Esophagus muscularis mucosa (tissue), 4 donors: ENCODE data around the gene CCDC146. TPM values are rescaled to one million over a fixed set of nuclear protein-coding genes. Genes with fewer than 3 reads are reported as not detected.
"Not testable (repeated sequence)": the region's sequence is repeated elsewhere in the genome, so short reads cannot be mapped to it uniquely, and the experiment has no call there.

ENCODE experiments used
- DNase-seq: peaks from one replicate; pipeline ENCODE4 v3.0.0-alpha.2; 2017; ENCODE audit errors: extremely low spot score
- H3K27ac ChIP-seq, 4 donors: fragments of 200-600 bp; sonication (generic); replicated peaks in 1 of 4; 1 replicate in 3 of 4; 2 replicates in 1 of 4; pipeline ENCODE4 v1.5.1; 2016 to 2019; ENCODE audit warnings: mild to moderate bottlenecking in 1 of 4
- H3K27me3 ChIP-seq, 4 donors: fragments of 200-600 bp; sonication (generic); one replicate each; pipeline versions ENCODE4 v1.5.1 to v1.6.0; 2016 to 2019
- H3K36me3 ChIP-seq, 4 donors: fragments of 200-600 bp; sonication (generic); one replicate each; pipeline ENCODE4 v1.5.1; 2016 to 2019
- H3K4me1 ChIP-seq, 4 donors: fragments of 200-600 bp; sonication (generic); one replicate each; pipeline ENCODE4 v1.5.1; 2016 to 2019
- H3K4me3 ChIP-seq, 4 donors: fragments of 200-600 bp; sonication (generic); 1 replicate in 2 of 4; 2 replicates in 2 of 4; pipeline ENCODE4 v1.5.1; 2016 to 2019; ENCODE audit warnings: mild to moderate bottlenecking in 4 of 4, moderate library complexity in 1 of 4
- H3K9me3 ChIP-seq, 4 donors: fragments of 200-600 bp; sonication (generic); 1 replicate in 3 of 4; 2 replicates in 1 of 4; pipeline ENCODE4 v1.5.1; 2016 to 2019
- POLR2AphosphoS5 ChIP-seq, 2 donors: sonication (generic); formaldehyde crosslinking; IDR thresholded peaks; one replicate each; pipeline ENCODE4 v1.6.1; 2017; ENCODE audit warnings: antibody characterized with exemption in 2 of 2
- WGBS: methylation state at CpG from one replicate; pipeline ENCODE4 v1.1.5; 2018; 5-methylcytosine and 5-hydroxymethylcytosine counted together
- intact Hi-C: fragments of 100-400 bp; cut with DNase I; formaldehyde crosslinking; loops from one replicate; pipeline ENCODE4 v1.15.1; 2023
- total RNA-seq, 4 donors: library from RNA; depleted of rRNA; stranded (reverse); fragments of >200 nt; gene quantifications; one replicate each; pipeline versions ENCODE4 v1.1.0 to v1.2.1, GENCODE V29; 2016

CCDC146 gene, protein sequence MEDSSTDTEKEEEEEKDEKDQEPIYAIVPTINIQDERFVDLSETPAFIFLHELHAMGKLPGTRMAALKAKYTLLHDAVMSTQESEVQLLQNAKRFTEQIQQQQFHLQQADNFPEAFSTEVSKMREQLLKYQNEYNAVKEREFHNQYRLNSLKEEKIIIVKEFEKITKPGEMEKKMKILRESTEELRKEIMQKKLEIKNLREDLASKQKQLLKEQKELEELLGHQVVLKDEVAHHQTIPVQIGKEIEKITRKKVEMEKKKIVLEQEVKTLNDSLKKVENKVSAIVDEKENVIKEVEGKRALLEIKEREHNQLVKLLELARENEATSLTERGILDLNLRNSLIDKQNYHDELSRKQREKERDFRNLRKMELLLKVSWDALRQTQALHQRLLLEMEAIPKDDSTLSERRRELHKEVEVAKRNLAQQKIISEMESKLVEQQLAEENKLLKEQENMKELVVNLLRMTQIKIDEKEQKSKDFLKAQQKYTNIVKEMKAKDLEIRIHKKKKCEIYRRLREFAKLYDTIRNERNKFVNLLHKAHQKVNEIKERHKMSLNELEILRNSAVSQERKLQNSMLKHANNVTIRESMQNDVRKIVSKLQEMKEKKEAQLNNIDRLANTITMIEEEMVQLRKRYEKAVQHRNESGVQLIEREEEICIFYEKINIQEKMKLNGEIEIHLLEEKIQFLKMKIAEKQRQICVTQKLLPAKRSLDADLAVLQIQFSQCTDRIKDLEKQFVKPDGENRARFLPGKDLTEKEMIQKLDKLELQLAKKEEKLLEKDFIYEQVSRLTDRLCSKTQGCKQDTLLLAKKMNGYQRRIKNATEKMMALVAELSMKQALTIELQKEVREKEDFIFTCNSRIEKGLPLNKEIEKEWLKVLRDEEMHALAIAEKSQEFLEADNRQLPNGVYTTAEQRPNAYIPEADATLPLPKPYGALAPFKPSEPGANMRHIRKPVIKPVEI
- total RNA-seq = 10 to 100 TPM; 14.1 to 21.0 (median 16.2) TPM

- not testable (repeated sequence) for H3K9me3 ChIP-seq
- Histone ChIP-seq H3K27ac (peak within 1 kb of the TSS; percentile 77 to 82 (median 80)), H3K4me3 (peak within 1 kb of the TSS; percentile 66 to 83 (median 76))
Measured at GRCh38 chr7:77121860-77122681, at the start of gene CCDC146. Gene CCDC146 (plus strand): TSS chr7:77122615. CDS start chr7:77167669, 45,054 bp downstream.

DNA sequence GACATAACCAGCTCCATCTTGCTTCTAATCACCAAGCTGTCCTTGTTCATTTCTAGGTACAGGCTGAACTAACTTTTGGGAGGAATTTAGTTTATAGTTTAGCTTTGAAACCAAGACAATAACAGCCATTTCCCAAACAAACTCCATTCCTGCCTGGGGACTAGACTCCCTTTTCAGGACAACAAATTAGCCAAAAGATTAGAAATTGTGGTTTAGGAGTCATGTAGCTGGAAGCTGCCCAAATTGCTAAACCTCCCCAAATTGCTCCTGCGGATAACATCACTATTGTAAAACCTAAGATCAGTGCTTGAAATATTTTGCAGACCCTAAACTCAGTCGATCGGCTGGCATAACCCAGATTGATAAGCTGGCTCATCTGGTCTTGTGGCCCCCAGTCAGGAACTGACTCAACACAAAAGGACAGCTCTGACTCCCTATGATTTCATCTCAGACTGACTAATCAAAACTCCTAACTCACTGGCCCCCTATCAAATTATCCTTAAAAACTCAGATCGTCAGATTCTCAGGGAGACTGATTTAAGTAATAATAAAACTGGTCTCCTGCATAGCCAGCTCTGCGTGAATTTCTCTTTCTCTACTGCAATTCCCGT lies 47.5 kb upstream of the CCDC146 start:
- intact Hi-C loops, H3K9me3 ChIP-seq, H3K36me3 ChIP-seq, H3K4me3 ChIP-seq, DNase-seq, H3K27ac ChIP-seq, H3K27me3 ChIP-seq: not testable (repeated sequence)
- 71% methylated on average over 1 of the region's 6 CpGs for WGBS
- peaks cover 0 to 10% (median 3%) of the 10 kb centered on the region in 4 donors for H3K4me1 ChIP-seq

More at GRCh38 chr7:77121860-77122681, at the start of gene CCDC146:
- peak; percentile 71 to 83 for TF ChIP-seq POLR2AphosphoS5 (IDR thresholded peaks at IDR 0.05)
- H3K36me3 ChIP-seq, H3K27me3 ChIP-seq: not testable (repeated sequence)
- intact Hi-C loops = loop anchor here (5.0 to 10.0 kb wide), 2 partner anchors 73 to 210 kb away; partner anchors contain the start of gene FGL2
- H3K4me1 ChIP-seq = peaks cover 5 to 38% (median 33%) of the 10 kb centered on the region in 4 donors
- WGBS = 7% methylated on average over 13 of the region's 50 CpGs
- DNase-seq = peak; percentile 100

DNA sequence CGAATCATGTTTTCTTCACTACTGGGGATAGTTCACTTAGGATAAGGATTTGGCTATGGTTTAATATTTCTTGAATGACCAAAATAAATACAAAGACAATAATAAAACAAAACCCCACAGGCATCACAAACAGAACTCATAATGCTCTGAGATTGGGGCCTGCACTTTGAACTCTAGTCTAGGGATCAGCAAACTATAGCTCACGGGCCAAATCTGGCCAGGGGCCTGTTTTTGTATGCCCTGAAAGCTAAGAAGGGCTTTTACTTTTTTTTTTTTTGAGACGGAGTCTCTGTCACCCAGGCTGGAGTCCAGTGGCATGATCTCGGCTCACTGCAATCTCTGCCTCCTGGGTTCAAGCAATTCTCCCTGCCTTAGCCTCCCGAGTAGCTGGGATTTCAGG lies 45.4 kb upstream of the CCDC146 start:
- H3K27me3 ChIP-seq, intact Hi-C loops, H3K4me3 ChIP-seq, H3K9me3 ChIP-seq, DNase-seq, H3K27ac ChIP-seq, H3K36me3 ChIP-seq: not testable (repeated sequence)
- 84% methylated on average over 5 of the region's 5 CpGs for WGBS
- H3K4me1 ChIP-seq = peaks cover 0 to 10% (median 3%) of the 10 kb centered on the region in 4 donors

GRCh38 chr7:77079112-77079511 lies 43.3 kb upstream of the CCDC146 start:
- H3K27me3 ChIP-seq, H3K27ac ChIP-seq, H3K36me3 ChIP-seq, H3K4me1 ChIP-seq, DNase-seq, H3K9me3 ChIP-seq, intact Hi-C loops, H3K4me3 ChIP-seq: not testable (repeated sequence)

- no CpG with 5 or more reads among the region's 5 CpGs for WGBS
- H3K9me3 ChIP-seq, H3K4me1 ChIP-seq, H3K27ac ChIP-seq, intact Hi-C loops, H3K4me3 ChIP-seq, H3K27me3 ChIP-seq, H3K36me3 ChIP-seq, DNase-seq: not testable (repeated sequence)
Measured at GRCh38 chr7:77079624-77080023, 42.8 kb upstream of the CCDC146 start.

- intact Hi-C loops, H3K4me3 ChIP-seq, H3K27ac ChIP-seq, DNase-seq, H3K36me3 ChIP-seq, H3K4me1 ChIP-seq, H3K9me3 ChIP-seq, H3K27me3 ChIP-seq: not testable (repeated sequence)
- WGBS = 77% methylated on average over 2 of the region's 2 CpGs
Measured at GRCh38 chr7:77080236-77080635, 42.2 kb upstream of the CCDC146 start.

DNA sequence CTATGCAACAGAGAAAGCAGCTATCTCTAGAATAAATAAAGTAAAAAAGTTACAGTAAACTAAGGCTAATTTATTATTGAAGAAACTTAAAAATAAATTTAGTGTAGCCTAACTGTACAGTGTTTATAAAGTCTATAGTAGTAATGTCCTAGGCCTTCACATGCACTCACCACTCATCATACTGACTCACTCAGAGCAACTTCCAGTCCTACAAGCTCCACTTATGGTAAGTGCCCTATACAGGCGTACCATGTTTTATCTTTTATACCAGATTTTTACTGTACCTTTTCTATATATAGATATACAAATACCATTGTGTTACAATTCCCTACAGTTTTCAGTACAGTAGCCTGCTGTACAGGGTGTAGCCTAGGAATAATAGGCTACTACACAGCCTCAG lies 40.2 kb upstream of the CCDC146 start:
- DNase-seq, intact Hi-C loops, H3K27me3 ChIP-seq, H3K4me3 ChIP-seq, H3K27ac ChIP-seq, H3K36me3 ChIP-seq, H3K4me1 ChIP-seq, H3K9me3 ChIP-seq: not testable (repeated sequence)
- 100% methylated on average over 1 of the region's 1 CpG for WGBS

DNA sequence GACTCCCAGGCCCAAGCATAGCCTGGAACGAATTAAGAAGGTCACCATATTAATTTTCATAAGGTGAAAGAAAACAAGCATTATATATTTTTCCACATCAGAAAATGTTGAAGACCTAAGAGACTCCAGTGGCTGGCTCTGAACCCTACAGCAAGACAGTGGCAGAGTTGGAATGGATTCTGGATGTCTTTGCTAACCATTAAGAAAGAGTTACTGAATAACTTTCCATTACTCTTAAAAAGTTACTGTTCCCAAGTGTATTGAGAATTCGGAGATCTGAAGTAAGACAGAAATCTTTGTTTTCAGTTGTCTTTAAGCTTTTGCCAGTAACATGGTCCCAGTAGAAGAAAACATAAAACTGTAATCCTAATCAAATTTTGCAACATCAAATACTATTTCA lies 30.1 kb upstream of the CCDC146 start:
- peaks cover 0 to 12% (median 5%) of the 10 kb centered on the region in 4 donors for H3K36me3 ChIP-seq
- intact Hi-C loops, H3K4me1 ChIP-seq, DNase-seq, H3K9me3 ChIP-seq, H3K27ac ChIP-seq, H3K4me3 ChIP-seq, H3K27me3 ChIP-seq: not testable (repeated sequence)
- WGBS = 40% methylated on average over 2 of the region's 2 CpGs

DNA sequence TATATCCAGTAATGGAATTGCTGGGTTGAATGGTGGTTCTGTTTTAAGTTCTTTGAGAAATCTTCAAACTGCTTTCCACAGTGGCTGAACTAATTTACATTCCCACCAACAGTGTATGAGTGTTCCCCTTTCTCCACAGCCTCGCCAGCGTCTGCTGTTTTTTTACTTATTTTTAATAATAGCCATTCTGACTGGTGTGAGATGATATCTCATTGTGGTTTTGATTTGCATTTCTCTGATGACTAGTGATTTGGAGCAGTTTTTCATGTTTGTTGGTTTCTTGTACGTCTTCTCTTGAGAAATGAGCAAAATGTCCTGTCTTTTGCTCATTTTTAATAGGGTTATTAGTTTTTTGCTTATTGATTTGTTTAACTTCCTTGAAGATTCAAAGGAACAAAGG lies 21.9 kb upstream of the CCDC146 start:
- intact Hi-C loops, H3K9me3 ChIP-seq, H3K4me3 ChIP-seq, H3K4me1 ChIP-seq, H3K36me3 ChIP-seq, DNase-seq, H3K27ac ChIP-seq, H3K27me3 ChIP-seq: not testable (repeated sequence)
- WGBS = 100% methylated on average over 1 of the region's 3 CpGs

DNA sequence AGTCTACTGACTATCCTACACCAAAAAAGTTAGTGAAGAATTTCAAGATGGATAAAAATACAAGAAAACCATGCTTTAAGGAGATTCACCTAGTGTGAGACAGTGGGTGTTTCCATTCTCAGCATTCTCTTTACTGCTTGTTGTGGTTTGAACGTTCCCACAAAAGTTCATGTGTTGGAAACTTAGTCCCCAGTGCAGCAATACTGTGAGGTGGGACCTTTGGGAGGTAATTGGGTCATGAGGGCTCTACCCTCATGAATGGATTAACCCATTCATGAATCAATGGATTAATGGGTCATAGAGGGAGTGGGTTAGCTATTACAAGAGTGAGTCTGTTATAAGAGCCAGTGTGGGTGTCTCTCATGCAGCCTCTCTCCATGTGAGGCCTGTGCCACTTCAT lies 21.2 kb upstream of the CCDC146 start:
- H3K36me3 ChIP-seq, H3K4me1 ChIP-seq, H3K27me3 ChIP-seq, intact Hi-C loops, DNase-seq, H3K4me3 ChIP-seq, H3K27ac ChIP-seq, H3K9me3 ChIP-seq: not testable (repeated sequence)
- WGBS = 88% methylated on average over 1 of the region's 1 CpG

DNA sequence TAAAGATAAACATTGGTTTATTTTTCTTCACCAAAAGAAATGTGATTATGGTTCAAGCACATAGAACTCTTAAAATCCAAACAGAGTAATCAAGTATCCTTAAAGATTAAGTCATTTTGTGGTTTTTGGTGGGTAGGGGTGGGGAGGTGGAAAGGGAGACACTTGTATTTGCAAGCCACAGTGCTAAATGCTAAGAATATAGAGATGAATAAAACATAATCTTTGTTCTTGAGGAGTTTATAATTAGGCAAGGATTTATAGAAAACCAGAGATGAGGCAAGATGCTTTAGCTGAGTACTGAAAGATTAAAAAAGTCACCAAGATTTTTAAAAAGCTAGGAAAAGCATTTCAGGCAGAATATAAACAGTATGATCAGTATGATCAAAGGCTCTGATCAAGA lies 19.7 kb upstream of the CCDC146 start:
- H3K27me3 ChIP-seq, H3K4me3 ChIP-seq, H3K9me3 ChIP-seq, H3K36me3 ChIP-seq, DNase-seq, intact Hi-C loops, H3K4me1 ChIP-seq, H3K27ac ChIP-seq: not testable (repeated sequence)
